Transverse colon (tissue), 3 donors: ENCODE results near the gene ISOC1.

Experiments
- CTCF ChIP-seq, 5 experiments: fragments of 200-600 bp in 3 of 5; fragments of 450-650 bp in 2 of 5; sonication (generic) in 3 of 5; IDR thresholded peaks; 1 replicate in 2 of 5; 2 replicates in 3 of 5; pipeline ENCODE4 v1.5.1; 2016 to 2017; ENCODE audit warnings: antibody characterized with exemption in 5 of 5, inconsistent platforms in 3 of 5, mild to moderate bottlenecking in 2 of 5, moderate library complexity in 1 of 5
- POLR2A ChIP-seq: fragments of 450-650 bp; IDR thresholded peaks from one replicate; pipeline ENCODE4 v1.6.1; 2016; ENCODE audit warnings: antibody characterized with exemption, mild to moderate bottlenecking, moderate library complexity

GRCh38 chr5:129133553-129133952, 39.0 kb downstream of the ISOC1 start:
- TF ChIP-seq POLR2A = no peak
- TF ChIP-seq CTCF (IDR thresholded peaks at IDR 0.05) = no peak
